Stimulated activated CD8-positive, alpha-beta memory T cell treated with anti-CD3 and anti-CD28 coated beads, Interleukin-4, amount 100 ng/mL, for 24 hours (primary cell): Measurements from ENCODE around the gene CRYZL1.

ENCODE experiments used
- DNase-seq: peaks from one replicate; pipeline ENCODE4 v3.0.0-alpha.2; 2020; ENCODE audit warnings: low read depth

Gene CRYZL1

DNA sequence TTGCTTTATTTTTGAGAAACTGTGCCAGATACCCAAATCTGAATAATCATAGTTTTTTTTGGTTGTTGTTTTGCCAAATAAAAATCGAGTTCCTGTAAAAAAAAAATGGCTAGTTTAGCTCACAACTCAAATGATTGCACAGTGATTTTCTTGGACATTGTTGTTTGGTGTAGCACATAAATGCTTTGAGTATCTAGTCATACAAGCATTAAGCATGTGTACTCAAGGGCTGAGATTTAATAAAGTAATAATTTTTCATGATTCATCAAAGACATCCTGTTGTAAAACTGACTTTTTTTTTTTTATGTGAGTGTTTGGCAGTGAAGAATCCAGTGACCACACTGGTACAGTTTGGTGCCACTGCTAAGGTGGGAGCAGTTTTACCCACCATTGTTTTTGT is 19.6 kb upstream of the CRYZL1 start:
- DNase-seq, result no peak

DNA sequence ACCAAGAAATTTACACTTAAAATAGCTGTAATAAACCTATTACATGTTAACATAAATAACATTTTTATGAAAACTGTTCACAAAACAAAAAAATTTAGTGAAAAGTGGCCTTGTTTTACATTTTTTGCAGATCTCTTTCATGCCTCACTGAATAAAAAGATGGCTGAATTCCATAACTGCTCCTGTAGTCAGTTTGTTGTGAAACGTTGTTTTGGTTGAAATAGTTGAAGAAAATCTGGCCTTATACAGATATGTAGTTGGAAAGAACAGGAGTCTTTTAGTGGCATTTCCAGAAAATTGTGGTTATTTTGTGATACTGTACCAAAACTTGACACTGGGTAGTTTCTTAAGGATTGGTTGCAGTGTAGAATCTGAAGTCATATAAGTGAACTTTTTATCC is 18.9 kb upstream of the CRYZL1 start:
- no peak for DNase-seq

DNA sequence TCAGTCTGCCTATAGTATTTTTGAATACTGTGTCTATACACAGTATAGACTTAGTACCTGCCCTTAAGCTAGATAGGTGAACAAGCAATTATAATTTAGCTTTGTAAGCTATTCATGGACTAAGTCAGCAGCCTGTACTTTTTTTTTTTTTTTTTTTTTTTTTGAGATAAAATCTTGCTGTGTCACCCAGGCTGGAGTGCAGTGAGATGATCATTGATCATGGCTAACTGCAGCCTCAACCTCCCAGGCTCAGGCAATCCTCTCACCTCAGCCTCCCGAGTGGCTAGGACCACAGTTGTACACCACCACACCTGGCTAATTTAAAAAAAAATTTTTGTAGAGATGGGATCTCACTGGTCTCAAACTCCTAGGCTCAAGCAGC is 18.0 kb upstream of the CRYZL1 start:
- no peak for DNase-seq

DNA sequence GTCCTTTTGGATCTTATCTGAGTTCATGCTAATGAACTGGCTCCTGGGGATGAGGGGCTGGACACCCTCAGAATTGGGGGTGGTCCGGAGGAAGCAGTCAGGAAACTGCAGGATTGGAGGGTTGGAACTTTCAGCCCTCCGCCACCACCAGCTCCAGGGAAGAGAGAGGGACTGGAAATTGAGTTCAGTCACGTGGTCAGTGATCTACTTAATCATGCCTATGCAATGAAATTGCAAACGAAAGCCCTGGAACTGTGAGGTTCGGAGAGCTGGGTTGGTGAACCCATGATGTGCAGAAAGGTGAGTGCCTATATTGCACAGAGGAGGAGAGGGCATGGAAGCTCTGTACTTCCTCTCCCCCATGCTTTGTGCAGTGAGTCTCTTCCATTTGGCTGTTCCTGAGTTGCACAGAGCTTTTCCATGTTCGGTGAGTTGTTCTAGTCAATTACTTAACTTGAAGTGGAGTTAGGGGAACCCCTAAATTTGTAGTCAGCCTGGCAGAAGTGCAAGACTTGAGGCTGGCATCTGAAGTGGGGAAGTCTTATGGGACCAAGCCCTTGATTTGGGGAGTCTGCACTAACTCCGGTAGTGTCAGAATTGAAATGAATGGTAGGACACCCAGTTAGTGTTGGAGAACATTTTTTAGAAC is 17.5 kb upstream of the CRYZL1 start:
- no peak for DNase-seq

DNA sequence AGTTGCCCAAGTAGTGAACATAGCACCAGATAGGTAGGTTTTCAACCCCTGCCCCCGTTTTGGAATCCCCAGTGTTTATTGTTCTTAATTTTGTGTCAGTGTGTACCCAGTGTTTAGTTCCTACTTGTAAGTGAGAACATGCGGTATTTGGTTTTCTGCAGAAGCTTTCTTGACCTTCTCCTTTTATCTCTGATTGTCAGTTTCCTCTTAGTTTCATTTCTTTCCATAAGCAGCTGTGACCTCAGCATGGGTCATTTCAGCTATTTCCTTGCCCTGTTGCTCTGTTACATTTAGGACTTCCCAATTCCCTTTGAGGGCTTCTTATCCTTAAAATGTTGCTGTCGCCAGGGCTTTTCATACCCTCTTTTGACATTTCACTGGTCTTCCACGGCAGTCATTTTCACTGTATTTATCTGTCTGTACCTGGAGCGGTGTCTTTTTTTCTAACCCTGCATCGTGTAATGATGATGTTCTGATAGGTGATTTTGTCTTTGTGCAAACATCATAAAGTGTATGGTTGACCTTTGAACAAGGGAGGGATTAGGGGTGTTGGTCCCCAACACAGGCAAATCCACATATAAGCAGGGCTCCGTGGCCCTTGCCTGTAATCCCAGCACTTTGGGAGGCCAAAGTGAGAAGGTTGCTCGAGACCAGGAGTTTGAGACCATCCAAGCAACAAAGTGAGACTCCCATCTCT is 15.7 kb upstream of the CRYZL1 start:
- no peak for DNase-seq

DNA sequence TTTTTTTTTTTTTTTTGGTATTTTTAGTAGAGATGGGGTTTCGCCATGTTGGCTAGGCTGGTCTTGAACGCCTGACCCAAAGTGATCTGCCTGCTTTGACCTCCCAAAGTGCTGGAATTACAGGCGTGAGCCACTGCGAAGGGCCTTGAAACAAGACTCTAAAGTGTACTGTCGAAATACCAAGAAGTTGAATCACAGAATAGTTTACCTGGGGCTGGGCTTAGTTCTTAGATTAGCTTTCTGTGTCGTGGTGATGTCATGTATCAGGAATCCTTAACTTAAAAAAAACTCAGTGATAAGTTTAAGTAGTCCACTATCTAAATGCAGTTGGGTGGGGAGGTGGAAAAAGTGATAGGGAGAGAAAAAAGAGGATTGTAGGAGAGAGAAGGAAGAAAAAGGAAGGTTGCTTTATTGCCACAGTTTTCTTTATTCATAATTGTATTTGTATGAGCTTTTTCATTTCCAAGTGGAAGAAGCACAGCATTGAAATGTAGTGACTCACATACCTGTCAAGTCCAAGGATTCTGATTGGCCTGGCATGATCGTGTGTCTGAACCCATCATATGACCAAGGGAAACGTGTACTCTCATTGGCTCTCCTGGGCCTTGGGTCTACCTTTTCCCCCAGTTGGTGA is 14.2 kb upstream of the CRYZL1 start:
- no peak for DNase-seq

DNA sequence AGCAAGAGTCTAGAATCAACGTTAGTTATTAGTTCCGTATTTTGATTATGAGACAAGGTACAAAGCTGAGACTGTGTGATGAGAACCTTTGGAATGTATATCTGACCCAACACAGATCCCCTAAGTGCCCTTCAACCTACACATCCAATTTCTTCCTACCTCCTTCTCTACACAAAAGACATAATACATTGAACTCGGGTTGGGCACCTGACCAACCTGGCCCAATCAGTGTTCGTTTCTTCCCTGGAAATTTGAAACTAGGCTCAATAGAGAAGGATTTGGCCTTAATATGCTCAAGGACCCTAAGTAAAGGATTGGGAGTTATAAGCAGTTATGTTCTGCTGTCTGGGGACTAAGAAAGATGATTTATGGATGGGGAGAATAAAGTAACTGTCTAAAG is 12.9 kb upstream of the CRYZL1 start:
- DNase-seq, result no peak

DNA sequence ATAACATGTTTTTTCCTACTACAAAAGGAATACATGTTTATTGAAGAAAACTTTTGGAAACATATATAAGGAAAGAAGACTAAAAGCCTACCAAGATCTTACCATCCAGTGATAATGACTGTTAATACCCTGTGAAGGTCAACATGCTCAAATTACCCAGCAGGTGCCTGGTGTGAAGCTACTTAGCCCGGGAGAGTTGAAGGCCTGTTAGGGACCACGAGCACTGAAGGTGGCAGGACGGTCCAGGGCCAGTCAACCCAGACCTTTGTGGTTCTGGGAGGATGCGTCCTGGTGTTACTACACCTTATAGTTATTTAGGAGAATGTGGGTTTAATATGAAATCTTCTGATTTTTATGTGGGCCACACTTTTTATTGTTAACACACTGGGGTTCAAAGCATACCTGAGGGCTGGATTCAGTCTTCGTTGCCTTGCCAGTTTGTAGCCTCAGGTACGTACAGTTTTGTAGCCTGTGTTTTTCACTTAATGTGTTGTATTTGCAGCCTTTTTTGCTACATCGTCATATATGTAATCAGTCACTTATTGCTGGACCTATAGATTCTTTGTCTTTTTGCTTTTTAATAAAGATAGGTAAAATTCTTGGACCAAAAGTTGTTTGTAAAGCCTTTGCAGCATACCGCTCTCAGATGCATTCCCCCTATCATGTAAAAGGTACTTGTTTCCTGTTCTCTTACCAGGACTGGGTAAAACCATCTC is 10.6 kb upstream of the CRYZL1 start:
- DNase-seq, result no peak

DNA sequence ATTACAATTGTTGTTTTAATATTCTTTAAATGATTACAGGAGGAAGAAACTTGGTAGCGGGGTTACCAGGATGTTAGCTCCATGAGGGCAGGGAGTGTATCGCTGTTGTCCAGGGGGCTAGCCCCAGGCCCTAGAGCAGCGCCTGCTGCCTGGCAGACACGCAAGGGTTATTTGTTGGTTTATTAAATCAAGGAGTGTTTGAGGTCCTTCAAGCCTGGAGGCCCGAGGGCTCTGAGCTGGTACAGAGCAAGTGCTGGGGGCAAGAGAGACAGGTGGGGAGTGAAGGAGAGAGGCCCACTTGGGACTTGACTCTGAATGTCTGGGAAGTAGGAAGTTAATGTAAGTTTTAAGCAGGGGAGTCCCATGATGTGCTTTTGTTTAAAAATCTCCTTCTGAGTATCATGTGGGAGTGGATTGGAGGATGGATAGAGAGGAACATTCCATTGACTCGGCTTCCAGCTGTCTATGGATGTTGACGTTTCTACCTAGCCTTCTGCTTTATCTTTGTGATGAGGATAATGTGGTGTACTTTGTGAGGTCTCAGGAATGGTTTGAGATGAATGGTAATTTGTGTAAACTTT is 9.5 kb upstream of the CRYZL1 start:
- DNase-seq, result no peak

DNA sequence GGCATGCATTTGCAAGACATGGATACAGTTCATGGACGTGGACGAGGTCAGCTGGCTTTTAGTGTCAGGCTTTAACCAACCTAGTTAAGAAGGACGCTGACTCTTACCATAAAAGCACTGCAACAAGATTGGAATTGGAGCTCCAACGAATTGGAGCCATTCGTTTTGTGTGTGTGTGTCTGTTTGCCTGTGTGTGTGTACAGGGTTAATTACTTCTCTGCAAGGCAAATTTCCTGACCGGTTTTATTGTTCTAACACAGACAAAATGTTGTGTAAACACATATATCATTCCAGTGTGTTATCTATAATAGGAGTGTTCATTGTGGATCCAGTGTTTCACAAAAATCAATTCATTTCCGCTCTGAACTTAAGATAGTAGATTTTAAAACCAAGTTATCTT is 8.7 kb upstream of the CRYZL1 start:
- DNase-seq, result no peak

DNA sequence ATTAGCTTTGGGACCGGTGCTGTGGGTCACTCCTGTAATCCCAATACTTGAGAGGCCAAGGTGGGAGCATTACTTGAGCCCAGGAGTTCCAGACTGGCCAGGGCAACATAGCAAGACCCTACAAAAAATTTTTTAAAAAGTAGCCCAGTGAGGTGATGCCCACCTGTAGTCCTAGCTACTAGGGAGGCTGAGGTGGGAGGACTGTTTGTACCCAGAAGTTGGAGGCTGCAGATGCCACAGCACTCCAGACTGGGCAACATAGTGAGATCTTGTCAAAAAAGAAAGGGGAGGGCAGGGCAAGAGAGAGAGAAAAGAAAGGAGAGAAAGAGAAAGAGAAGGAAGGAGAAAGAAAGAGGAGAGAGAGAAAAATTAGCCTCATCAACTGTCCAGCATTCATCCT is 7.0 kb upstream of the CRYZL1 start:
- no peak for DNase-seq

DNA sequence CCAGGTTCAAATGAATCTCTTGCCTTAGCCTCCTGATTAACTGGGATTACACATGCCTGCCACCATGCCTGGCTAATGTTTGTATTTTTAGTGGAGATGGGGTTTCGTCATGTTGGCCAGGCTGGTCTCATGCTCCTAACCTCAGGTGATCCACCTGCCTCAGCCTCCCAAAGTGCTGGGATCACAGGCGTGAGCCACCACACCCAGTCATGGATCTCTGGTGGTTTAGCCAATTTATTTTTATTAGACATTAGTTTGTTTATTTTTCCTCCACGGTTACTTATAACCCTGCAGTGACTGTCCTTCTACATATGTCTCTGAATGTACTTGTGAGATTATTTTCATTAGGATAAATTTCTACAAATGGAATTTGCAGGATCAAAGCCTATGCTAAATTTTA is 6.0 kb upstream of the CRYZL1 start:
- DNase-seq, result no peak

DNA sequence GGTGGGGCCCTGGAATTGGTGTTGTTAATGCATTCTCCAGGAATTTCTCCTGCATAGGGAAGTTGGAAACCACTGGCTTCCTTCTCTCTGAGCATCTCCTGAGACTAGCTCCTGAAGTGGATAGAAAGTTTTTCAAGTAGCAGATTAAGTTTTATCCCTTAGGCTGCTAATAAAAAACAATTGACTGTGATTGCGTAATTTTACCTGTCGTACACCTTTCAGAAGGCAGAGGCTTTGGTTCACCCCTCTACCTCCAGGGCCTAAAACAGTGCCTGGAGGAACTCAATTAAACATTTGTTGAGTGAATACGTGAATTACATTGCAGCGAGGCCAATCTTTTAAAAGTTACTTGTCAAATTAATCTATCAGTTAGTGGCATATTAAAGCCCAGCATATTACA is 4.2 kb upstream of the CRYZL1 start:
- DNase-seq, result no peak

DNA sequence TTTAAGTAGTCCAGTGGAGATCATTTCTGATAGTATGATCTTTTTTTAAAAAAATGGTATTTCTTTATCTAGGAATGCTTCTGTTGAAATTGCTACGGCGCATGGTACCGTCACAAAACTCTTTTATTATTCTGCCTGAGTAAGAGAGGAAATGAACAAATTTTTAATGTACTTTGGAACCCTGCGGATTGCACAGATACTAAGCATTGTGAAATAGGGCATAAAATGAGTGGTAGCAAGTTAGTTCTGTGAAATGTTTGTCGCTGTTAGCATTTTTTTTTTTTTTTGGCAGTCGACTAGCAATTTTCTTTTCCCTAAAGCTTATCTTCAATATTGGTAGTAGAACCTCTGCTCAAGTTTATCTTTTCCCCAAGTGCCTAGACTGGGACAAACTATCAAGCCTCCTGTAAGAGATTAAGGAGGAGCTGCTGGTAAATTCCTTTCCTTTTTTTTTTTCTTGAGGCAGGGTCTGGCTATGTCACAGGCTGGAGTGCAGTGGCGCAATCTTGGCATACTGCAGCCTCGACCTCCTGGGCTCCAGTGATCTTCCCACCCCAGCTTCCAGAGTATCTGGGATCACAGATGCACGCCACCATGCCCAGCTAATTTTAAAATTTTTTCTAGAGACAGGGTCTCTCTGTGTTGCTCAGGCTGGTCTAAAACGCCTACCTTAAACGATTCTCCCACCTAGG is 3.0 kb upstream of the CRYZL1 start:
- DNase-seq, result no peak

DNA sequence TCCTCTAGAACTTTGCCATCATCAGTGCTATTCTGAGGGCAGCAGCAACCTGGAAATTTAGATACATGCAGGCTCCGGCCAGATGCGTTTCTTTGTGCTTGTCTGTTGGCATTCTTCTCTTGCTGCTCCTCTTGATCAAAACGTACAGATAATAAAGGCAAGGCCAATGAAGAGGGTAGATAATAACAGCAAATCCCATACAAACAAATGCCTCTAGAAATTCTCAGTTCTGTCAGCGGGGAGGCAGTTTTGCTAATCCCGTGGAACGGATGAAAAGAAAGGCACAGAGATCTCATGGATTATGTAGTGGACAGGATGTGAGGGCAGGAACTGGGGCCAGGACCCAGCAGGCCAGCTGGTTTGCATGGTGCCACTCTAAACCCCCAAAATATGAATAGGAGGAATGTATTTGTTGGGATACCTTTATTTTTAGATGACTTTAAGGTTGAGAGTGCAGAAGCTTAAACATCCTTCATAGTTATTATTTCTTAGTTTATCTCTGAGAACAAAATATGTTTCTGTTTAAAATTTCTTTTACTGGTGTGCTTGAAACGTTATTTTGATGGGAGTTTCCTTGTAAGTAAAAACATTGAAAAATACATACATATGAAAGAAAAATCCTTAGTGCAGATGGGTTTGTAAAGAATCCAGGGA is 2.2 kb upstream of the CRYZL1 start:
- DNase-seq, result no peak

DNA sequence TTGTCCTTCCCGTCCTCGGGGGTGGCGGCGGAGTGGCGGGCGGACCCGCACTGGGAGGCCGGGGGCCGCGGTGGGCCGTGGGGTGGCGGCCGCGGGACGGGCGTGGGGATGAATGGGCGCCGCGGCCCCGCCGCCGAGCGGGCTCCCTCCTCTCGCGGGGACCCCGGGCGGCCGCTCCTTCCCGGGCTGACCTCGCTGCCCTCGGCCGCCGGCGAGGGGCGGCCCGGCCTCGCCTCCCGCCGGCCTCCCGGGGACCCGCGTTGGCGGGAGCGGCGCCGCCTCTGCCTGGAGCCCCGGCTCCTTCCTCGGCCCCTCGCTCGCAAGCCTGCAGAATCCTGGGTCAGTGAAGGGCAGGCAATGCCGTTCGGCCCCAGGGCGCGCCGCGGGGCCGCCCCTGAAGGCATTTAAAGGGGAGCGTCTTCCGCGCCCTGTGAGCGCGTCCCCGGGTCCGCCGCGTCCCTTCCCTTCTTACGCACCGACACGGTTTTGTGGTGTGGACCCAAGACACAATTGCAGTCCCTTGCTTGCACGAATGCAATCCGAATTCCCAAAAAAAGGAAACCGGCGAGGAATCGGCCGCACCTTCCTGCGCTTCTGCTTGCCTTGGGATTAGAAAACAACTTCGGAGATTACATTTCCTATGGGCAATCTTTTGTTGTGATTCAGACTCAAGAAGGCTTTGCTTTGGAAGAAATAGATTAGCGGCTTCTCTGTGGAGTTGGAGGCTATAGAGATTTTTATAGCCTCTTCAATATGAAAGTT is 1.5 kb upstream of the CRYZL1 start:
- DNase-seq, result no peak

DNA sequence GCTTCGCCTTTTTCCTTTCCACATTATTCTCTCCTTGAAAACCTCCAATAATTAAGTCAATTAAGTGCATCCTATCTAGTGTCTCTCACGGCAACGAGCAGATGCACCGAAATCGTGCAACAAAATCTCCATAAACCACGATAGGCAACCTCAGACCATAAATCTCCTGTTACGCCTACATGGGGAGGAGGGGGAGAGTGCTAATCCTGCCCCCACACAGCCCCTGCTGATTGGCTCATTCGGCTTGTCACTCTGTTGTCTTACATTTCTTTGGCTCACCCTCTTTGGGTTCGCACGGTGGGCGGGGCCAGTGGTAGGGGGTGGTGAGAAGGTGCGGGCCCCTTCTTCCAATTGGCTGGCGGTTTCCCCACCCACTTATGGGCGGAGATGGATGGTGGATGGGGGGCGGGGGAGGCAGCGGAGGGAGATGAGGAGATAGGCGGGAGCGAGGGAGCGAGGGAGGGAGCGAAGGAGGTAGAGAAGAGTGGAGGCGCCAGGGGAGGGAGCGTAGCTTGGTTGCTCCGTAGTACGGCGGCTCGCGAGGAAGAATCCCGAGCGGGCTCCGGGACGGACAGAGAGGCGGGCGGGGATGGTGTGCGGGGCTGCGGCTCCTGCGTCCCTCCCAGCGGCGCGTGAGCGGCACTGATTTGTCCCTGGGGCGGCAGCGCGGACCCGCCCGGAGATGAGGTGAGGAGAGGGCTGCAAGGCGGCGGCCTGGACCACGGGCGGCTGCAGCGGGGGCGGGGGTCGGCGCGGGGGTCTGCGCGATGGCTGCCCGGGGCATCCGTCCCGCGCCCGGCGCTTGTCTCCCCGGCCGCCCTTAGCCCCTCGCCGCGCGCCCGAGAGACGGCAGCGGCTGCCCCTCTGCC is 720 bp upstream of the CRYZL1 start, which contains the start of gene ITSN1:
ITSN1 (plus strand) TSS at position 475 of the 869 bp plus-strand sequence. CDS start 76,328 bp downstream, outside the sequence.
- peak; percentile 99 for DNase-seq

DNA sequence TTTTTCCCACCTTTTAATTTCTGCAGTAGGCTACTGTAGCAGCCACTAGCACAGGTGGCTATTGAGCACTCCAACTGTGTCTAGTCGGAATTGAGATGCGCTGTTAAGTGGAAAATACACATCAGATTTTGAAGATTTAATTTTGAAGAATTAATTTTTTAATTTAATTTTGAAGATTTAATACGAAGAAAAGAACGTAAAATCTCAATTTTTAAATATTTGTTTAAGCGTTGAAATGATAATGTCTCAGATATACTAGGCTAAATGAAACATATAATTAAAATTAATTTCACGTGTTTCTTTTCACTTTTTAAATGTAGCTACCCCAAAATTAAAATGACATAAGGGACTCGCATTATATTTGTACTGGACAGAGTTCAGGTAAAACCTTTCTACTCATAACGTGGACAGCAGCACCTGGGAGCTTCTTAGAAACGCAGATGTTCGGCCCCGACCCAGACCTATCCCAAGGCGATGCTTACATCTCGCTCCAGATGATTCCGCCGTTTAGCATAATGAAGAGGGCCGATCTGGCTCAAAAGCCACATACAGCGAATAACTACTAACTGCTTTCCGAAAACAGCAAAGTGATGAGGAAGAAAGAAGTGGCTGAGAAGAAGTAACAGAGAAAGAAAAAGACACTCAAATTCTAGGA is 717 bp downstream of the CRYZL1 start:
- no peak for DNase-seq

DNA sequence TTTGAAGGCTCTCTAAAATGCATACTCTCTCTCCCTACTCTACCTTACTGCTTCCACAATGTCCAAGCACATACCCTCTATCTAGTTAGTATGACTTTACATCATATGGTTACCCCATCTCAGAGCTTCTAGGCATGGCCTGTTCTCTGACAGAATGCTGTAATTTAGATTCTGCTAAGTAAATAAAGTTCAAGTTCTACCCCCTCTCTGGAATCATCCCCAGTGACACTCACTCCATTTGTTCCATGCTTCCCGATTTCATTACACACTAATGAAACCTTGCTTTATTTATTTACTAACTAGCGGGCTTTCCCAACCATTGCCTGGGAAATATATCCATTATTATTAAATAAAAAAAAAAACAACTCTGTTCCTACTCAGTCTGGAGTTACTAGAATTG is 7.3 kb downstream of the CRYZL1 start:
- no peak for DNase-seq
